ENCODE data around the gene ADRA1B. TPM values are rescaled to one million over a fixed set of nuclear protein-coding genes. Genes with fewer than 3 reads are reported as not detected.

Gene ADRA1B
- polyA plus RNA-seq, 2 of the 4 experiments (the other 2 are of a cell fraction) = 4.4 to 8.5 TPM

- TF ChIP-seq TFCP2L1 (CRISPR knock-in tag; IDR thresholded peaks at IDR 0.05) (no peak), CTCF (IDR thresholded peaks at IDR 0.05) (0 out of 3 replicates have a peak, but pooled peaks have one; percentile 13)
Measured at GRCh38 chr5:159951387-159951786, 35.1 kb downstream of the ADRA1B start (continued).

GRCh38 chr5:159951834-159952233 is 35.6 kb downstream of the ADRA1B start:
- DNase-seq (ENCODE audit: low read depth in 1 of 2, low spot score in 1 of 2) (no peak), ATAC-seq (no peak), FAIRE-seq (no peak)
- Histone ChIP-seq H3K4me1 (peaks cover 17% of the 10 kb centered on the region), H3K27ac (peak overlapping the region in 1 of 2 experiments; percentile 45; a peak in 1 of 6 replicates), H3K4me2 (no peak overlapping the region), H3K4me3 (no peak overlapping the region), H3K9me3 (no peaks in the 10 kb centered on the region)
- TF ChIP-seq CBX8 (IDR thresholded peaks at IDR 0.05) (no peak), BCL3 (IDR thresholded peaks at IDR 0.05) (no peak), HOXA7 (CRISPR knock-in tag; IDR thresholded peaks at IDR 0.05) (no peak), ATOH8 (CRISPR knock-in tag; IDR thresholded peaks at IDR 0.05; ENCODE audit: low read depth) (no peak)
- POLR2A ChIA-PET = no interaction called here
- 74% methylated on average over 3 of the region's 3 CpGs for WGBS (ENCODE audit: missing lambda C conversion rate)
- CTCF ChIA-PET = interaction anchor here (0.6 to 1.8 kb wide), 4 partner anchors 15 to 509 kb away, joined by 3 to 6 read pairs (median 4); no protein-coding TSS in a partner anchor

GRCh38 chr5:159953609-159954008 is 37.3 kb downstream of the ADRA1B start:
- DNase-seq (ENCODE audit: low read depth in 1 of 2, low spot score in 1 of 2) (no peak), FAIRE-seq (no peak), ATAC-seq (no peak)
- Histone ChIP-seq H3K4me3 (no peak overlapping the region), H3K9me3 (no peaks in the 10 kb centered on the region), H3K4me1 (peaks cover 2% of the 10 kb centered on the region; the same call in 2 of the 3 replicates), H3K27ac (no peak overlapping the region), H3K4me2 (no peak overlapping the region)
- POLR2A ChIA-PET = interaction anchor here (0.5 kb wide), 1 partner anchor 438 kb away, joined by 8 read pairs; no protein-coding TSS in a partner anchor
- CTCF ChIA-PET = interaction anchor here (0.6 to 1.8 kb wide), 5 partner anchors 9 to 509 kb away, joined by 3 to 6 read pairs (median 3); partner anchors contain the start of gene ADRA1B
- WGBS (ENCODE audit: missing lambda C conversion rate) = 88% methylated on average over 3 of the region's 3 CpGs
- TF ChIP-seq NR3C1 (IDR thresholded peaks at IDR 0.05) (no peak), RFX5 (IDR thresholded peaks at IDR 0.05) (no peak), ZSCAN20 (CRISPR knock-in tag; IDR thresholded peaks at IDR 0.05) (no peak), ZNF302 (CRISPR knock-in tag; IDR thresholded peaks at IDR 0.05) (no peak), RAD21 (conservative IDR thresholded peaks at IDR 0.05 in 1 of 2, IDR thresholded peaks at IDR 0.05 in 1 of 2) (no peak), RARB (CRISPR knock-in tag; IDR thresholded peaks at IDR 0.05) (no peak), BHLHE40 (IDR thresholded peaks at IDR 0.05; ENCODE audit: low read depth, low read length) (no peak), MAZ (IDR thresholded peaks at IDR 0.05; ENCODE audit: borderline replicate concordance, low read depth, low read length) (no peak), ATOH8 (CRISPR knock-in tag; IDR thresholded peaks at IDR 0.05; ENCODE audit: low read depth) (no peak), HMGXB4 (CRISPR knock-in tag; IDR thresholded peaks at IDR 0.05; ENCODE audit: borderline replicate concordance) (no peak), MAX (IDR thresholded peaks at IDR 0.05) (no peak), ESRRA (IDR thresholded peaks at IDR 0.05; ENCODE audit: borderline replicate concordance, low read length) (no peak), ZC3H11A (IDR thresholded peaks at IDR 0.05) (no peak), GATA3 (IDR thresholded peaks at IDR 0.05; ENCODE audit: borderline replicate concordance) (no peak), RNF2 (IDR thresholded peaks at IDR 0.05; ENCODE audit: borderline replicate concordance, low read depth) (no peak), USF2 (IDR thresholded peaks at IDR 0.05) (no peak)

Data from A549 (cell line).